A673 (cell line): ENCODE data around the gene TROAP. TPM values are rescaled to one million over a fixed set of nuclear protein-coding genes. Genes with fewer than 3 reads are reported as not detected.

Experiments used
- BruUV-seq: library from RNA; stranded (reverse); fragments of 400-500 nt; replicated peaks from 2 replicates; lab custom pipeline; 2021; lab: Mats Ljungman, UMichigan
- CTCF ChIA-PET: fragments of 300-600 bp; sonication (Branson Sonifier 250); formaldehyde crosslinking; loops from one replicate; lab custom pipeline; 2022; ENCODE audit warnings: antibody characterized with exemption; lab: Charles Lee
- POLR2A ChIA-PET: fragments of 300-600 bp; sonication (Branson Sonifier 250); formaldehyde crosslinking; loops from one replicate; lab custom pipeline; 2022; ENCODE audit warnings: antibody characterized with exemption; ENCODE audit not compliant: low non-redundant PET; lab: Charles Lee
- DNase-seq: peaks from one replicate; pipeline ENCODE4 v3.0.0-alpha.2; 2015; ENCODE audit warnings: low spot score
- H3K27ac ChIP-seq: fragments of 200-600 bp; sonication (generic); 2 replicates; pipeline ENCODE4 v1.5.1; 2016; ENCODE audit warnings: mixed run types, low read depth, mild to moderate bottlenecking, mixed read lengths, antibody characterized with exemption, low read length; ENCODE audit not compliant: poor library complexity, severe bottlenecking
- H3K27me3 ChIP-seq: fragments of 200-600 bp; sonication (generic); replicated peaks from 2 replicates; pipeline ENCODE4 v1.6.1; 2017; ENCODE audit warnings: mixed run types, low read depth, mild to moderate bottlenecking, mixed read lengths, antibody characterized with exemption, low read length; ENCODE audit not compliant: insufficient read depth, poor library complexity
- H3K36me3 ChIP-seq: fragments of 200-600 bp; sonication (generic); 2 replicates; pipeline ENCODE4 v1.6.1; 2016; ENCODE audit warnings: mixed run types, mild to moderate bottlenecking, mixed read lengths, antibody characterized with exemption, low read length; ENCODE audit not compliant: insufficient read depth, poor library complexity, severe bottlenecking
- H3K4me1 ChIP-seq: fragments of 200-600 bp; sonication (generic); 2 replicates; pipeline ENCODE4 v1.6.1; 2017; ENCODE audit warnings: mixed run types, mild to moderate bottlenecking, mixed read lengths, antibody characterized with exemption, low read length; ENCODE audit not compliant: insufficient read depth, poor library complexity, severe bottlenecking
- H3K4me3 ChIP-seq: fragments of 200-600 bp; sonication (generic); 2 replicates; pipeline ENCODE4 v1.5.1; 2016; ENCODE audit warnings: low read depth, mixed run types, mild to moderate bottlenecking, mixed read lengths, low read length; ENCODE audit not compliant: poor library complexity, severe bottlenecking
- H3K9me3 ChIP-seq: fragments of 200-600 bp; sonication (generic); 2 replicates; pipeline ENCODE4 v1.6.1; 2016; ENCODE audit warnings: mixed run types, low read depth, mild to moderate bottlenecking, mixed read lengths, antibody characterized with exemption, low read length; ENCODE audit not compliant: poor library complexity, severe bottlenecking
- EZH2 ChIP-seq: fragments of 200-600 bp; sonication (generic); IDR thresholded peaks from 2 replicates; pipeline ENCODE4 v1.6.1; 2017; ENCODE audit warnings: borderline replicate concordance, low read depth, mild to moderate bottlenecking, mixed read lengths, antibody characterized with exemption, low read length; ENCODE audit not compliant: poor library complexity, severe bottlenecking
- intact Hi-C: fragments of 100-400 bp; cut with micrococcal nuclease; formaldehyde crosslinking; loops from one replicate; pipeline ENCODE4 v1.10.0; 2022; ENCODE audit not compliant: unreplicated experiment
- total RNA-seq: library from RNA; stranded (reverse); gene quantifications from 2 replicates; pipeline ENCODE4 v1.2.3, GENCODE V29; 2021
- TF ChIP-seq, protein P1 (sequence below): fragments of 300-800, 200-600 bp; sonication (generic); conservative IDR thresholded peaks from 2 replicates; pipeline ENCODE4 v1.5.1; 2017; ENCODE audit warnings: low read depth, mild to moderate bottlenecking, antibody characterized with exemption, low read length, moderate library complexity, mixed read lengths

Gene TROAP
- total RNA-seq, 1 experiment from 2014 or later, result 124 TPM

- Histone ChIP-seq H3K36me3 (peaks cover 34% of the 10 kb centered on the region), H3K4me1 (peaks cover 13% of the 10 kb centered on the region), H3K27me3 (no peaks in the 10 kb centered on the region), H3K27ac (peak overlapping the region; percentile 86), H3K9me3 (no peaks in the 10 kb centered on the region), H3K4me3 (peak overlapping the region; percentile 86)
- TSS peak; percentile 80 for BruUV-seq
- TF ChIP-seq EZH2, result no peak
- TF ChIP-seq, protein P1, sequence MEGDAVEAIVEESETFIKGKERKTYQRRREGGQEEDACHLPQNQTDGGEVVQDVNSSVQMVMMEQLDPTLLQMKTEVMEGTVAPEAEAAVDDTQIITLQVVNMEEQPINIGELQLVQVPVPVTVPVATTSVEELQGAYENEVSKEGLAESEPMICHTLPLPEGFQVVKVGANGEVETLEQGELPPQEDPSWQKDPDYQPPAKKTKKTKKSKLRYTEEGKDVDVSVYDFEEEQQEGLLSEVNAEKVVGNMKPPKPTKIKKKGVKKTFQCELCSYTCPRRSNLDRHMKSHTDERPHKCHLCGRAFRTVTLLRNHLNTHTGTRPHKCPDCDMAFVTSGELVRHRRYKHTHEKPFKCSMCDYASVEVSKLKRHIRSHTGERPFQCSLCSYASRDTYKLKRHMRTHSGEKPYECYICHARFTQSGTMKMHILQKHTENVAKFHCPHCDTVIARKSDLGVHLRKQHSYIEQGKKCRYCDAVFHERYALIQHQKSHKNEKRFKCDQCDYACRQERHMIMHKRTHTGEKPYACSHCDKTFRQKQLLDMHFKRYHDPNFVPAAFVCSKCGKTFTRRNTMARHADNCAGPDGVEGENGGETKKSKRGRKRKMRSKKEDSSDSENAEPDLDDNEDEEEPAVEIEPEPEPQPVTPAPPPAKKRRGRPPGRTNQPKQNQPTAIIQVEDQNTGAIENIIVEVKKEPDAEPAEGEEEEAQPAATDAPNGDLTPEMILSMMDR, result no peak
- POLR2A ChIA-PET, result interaction anchor here (0.6 kb wide), 3 partner anchors 35 to 1310 kb away, joined by 3 read pairs; no protein-coding TSS in a partner anchor
- CTCF ChIA-PET, result interaction anchor here (0.8 to 2.4 kb wide), 3 partner anchors 8 to 24 kb away, joined by 4 to 12 read pairs (median 5); no protein-coding TSS in a partner anchor
- DNase-seq, result no peak
- intact Hi-C loops, result no loop called here
These were observed 556 bp downstream of the TROAP start for GRCh38 chr12:49323524-49324097.

GRCh38 chr12:49325606-49326005 lies 2.6 kb downstream of the TROAP start:
- no TSS peak for BruUV-seq
- no peaks in the 10 kb centered on the region for H3K9me3 ChIP-seq
- peak overlapping the region; percentile 7 for H3K27ac ChIP-seq
- POLR2A ChIA-PET, result no interaction called here
- CTCF ChIA-PET, result no interaction called here
- DNase-seq, result no peak
- TF ChIP-seq, protein P1, result no peak
- TF ChIP-seq EZH2, result no peak
- no peak overlapping the region for H3K4me3 ChIP-seq
- peaks cover 53% of the 10 kb centered on the region for H3K36me3 ChIP-seq
- intact Hi-C loops, result no loop called here
- no peaks in the 10 kb centered on the region for H3K27me3 ChIP-seq
- H3K4me1 ChIP-seq, result peaks cover 13% of the 10 kb centered on the region

DNA sequence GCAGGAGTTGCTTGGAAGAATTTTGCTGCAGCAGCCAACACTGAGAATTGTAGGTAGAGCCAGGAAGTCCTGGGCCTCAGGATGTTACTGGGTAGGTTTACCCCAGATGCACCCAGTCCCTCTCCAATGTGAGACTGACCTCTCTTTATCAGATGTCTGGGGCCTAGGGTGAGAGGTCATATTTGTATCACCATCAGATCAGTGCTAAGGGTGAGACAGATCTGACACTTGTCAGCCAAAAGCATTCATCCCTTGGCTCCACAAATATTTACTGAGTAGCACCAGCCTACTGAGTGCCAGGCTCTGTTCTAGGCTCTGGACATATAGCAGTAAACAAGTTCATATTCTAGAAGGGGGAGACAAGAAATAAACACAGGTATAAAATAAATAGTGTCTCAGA lies 4.3 kb downstream of the TROAP start:
- DNase-seq, result no peak
- BruUV-seq, result no TSS peak
- Histone ChIP-seq H3K9me3 (no peaks in the 10 kb centered on the region), H3K27me3 (no peaks in the 10 kb centered on the region), H3K4me3 (no peak overlapping the region), H3K4me1 (peaks cover 8% of the 10 kb centered on the region), H3K36me3 (peaks cover 60% of the 10 kb centered on the region), H3K27ac (no peak overlapping the region)
- TF ChIP-seq, protein P1, result no peak
- TF ChIP-seq EZH2, result no peak
- ChIA-PET CTCF (no interaction called here), POLR2A (no interaction called here)
- intact Hi-C loops, result no loop called here
